PC-3 (cell line): ENCODE measurements around the gene IKBIP.

Experiments
- CTCF ChIP-seq: fragments of 300-600 bp; sonication (generic); conservative IDR thresholded peaks from 2 replicates; pipeline ENCODE4 v1.5.1; 2017; ENCODE audit warnings: antibody characterized with exemption, low read depth, mild to moderate bottlenecking, low read length
- EZH2 ChIP-seq: fragments of 300-600 bp; sonication (generic); IDR thresholded peaks from one replicate; pipeline ENCODE4 v1.6.1; 2017; ENCODE audit warnings: antibody characterized with exemption, mild to moderate bottlenecking, low read length; ENCODE audit not compliant: unreplicated experiment
- EZH2phosphoT487 ChIP-seq: fragments of 300-600 bp; sonication (generic); IDR thresholded peaks from 2 replicates; pipeline ENCODE4 v1.6.1; 2018; ENCODE audit warnings: mild to moderate bottlenecking, antibody characterized with exemption, low read length, borderline replicate concordance

DNA sequence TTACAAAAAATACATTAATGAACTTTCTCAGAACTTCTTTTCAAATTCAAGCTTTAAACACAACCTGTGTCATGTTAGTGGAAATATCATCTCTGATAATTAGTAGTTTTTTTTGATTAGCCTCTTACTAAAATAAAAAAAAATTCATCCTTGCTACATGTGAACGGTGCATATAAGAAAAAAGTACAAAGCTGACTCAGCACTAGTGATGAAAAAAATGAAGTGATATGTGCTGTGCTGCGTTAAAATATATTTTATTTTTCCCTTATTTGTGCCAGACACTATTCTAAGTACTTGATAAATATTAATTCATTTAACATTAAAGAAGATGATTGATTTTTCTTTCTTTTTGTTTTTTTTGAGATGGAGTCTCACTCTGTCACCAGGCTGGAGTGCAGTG, 7.5 kb downstream of the IKBIP start:
- TF ChIP-seq CTCF, result no peak
- TF ChIP-seq EZH2, result no peak
- TF ChIP-seq EZH2phosphoT487, result no peak
